ENCODE results near the gene INVS.
"Not testable (repeated sequence)": the region's sequence is repeated elsewhere in the genome, so short reads cannot be mapped to it uniquely, and the experiment has no call there.

The INVS gene

GRCh38 chr9:100066539-100066938 lies 32.5 kb upstream of the INVS start:
- H3K36me3 ChIP-seq (ENCODE audit: control insufficient read depth, insufficient read depth, low read length) = no peaks in the 10 kb centered on the region
- H3K9ac ChIP-seq (ENCODE audit: low read depth, low read length) = no peak overlapping the region
- no peaks in the 10 kb centered on the region for H3K27me3 ChIP-seq (ENCODE audit: control insufficient read depth, insufficient read depth, low read length)
- H3K4me3 ChIP-seq (ENCODE audit: low read depth, low read length) = no peak overlapping the region
- H3K4me1 ChIP-seq (ENCODE audit: control insufficient read depth, insufficient read depth, low read length) = peaks cover 12% of the 10 kb centered on the region
- no peak overlapping the region for H3K27ac ChIP-seq (ENCODE audit: low read depth, low read length)
- H3K9me3 ChIP-seq (ENCODE audit: control insufficient read depth, insufficient read depth, low read length) = no peaks in the 10 kb centered on the region

- H3K4me3 ChIP-seq (ENCODE audit: low read depth, low read length); H3K27me3 ChIP-seq (ENCODE audit: control insufficient read depth, insufficient read depth, low read length); H3K27ac ChIP-seq (ENCODE audit: low read depth, low read length); H3K36me3 ChIP-seq (ENCODE audit: control insufficient read depth, insufficient read depth, low read length); H3K9me3 ChIP-seq (ENCODE audit: control insufficient read depth, insufficient read depth, low read length); H3K9ac ChIP-seq (ENCODE audit: low read depth, low read length): not testable (repeated sequence)
- H3K4me1 ChIP-seq (ENCODE audit: control insufficient read depth, insufficient read depth, low read length) = peaks cover 12% of the 10 kb centered on the region
These were observed 31.1 kb upstream of the INVS start for GRCh38 chr9:100067990-100068389.

DNA sequence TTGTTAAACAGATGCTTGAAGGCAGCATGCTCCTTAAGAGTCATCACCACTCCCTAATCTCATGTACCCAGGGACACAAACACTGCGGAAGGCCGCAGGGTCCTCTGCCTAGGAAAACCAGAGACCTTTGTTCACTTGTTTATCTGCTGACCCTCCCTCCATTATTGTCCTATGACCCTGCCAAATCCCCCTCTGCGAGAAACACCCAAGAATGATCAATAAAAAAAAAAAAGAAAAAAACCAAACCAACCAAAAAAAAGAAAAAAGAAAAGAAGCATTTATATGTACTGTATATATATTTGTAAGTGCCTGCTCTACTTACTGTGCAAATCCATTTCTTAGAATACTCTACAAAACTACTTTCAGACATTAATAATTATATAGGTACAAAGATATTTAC lies 30.0 kb upstream of the INVS start:
- H3K9me3 ChIP-seq (ENCODE audit: control insufficient read depth, insufficient read depth, low read length); H3K4me1 ChIP-seq (ENCODE audit: control insufficient read depth, insufficient read depth, low read length); H3K4me3 ChIP-seq (ENCODE audit: low read depth, low read length); H3K27me3 ChIP-seq (ENCODE audit: control insufficient read depth, insufficient read depth, low read length); H3K9ac ChIP-seq (ENCODE audit: low read depth, low read length); H3K36me3 ChIP-seq (ENCODE audit: control insufficient read depth, insufficient read depth, low read length); H3K27ac ChIP-seq (ENCODE audit: low read depth, low read length): not testable (repeated sequence)

DNA sequence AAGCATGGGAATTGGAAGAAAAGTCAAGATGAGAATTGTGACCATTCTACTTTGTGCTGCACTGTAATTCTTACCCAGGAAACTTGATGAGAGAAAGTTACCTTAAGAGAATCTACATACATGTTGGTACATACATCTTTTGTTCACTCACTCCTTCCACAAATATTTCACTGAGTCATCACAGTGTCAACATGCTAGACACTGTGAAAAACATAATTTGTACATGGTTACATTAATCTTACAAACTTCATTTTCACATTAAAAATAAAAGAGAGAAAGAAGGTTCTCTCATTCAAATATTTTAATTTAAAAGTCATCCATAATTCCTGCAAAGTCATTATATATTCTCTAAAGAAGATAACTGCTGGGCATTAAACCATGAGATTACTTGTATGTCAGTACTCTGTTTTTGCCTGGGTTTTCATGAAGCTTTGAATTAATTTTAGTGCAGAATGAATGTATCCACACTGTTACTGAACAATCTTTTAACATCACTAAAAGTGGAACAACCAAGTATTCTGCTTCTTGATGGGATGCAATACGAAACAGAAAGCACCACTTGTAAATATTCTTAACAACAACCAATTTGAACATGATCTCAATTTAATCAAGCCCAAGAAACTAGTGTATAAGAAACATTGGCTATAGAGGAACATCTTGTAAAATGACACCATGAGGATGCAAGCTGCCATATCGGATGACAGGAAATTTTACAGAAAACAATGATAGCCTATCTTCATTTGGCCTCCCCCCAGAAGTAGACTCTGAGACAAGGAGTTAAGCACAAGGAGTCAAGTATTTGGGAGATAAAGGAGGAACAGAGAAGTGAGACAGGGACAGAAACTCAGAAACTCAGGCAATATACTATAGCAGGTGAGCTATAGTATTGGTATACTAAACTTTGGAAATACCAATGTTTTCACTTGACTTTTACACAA lies 28.7 kb upstream of the INVS start:
- no peaks in the 10 kb centered on the region for H3K36me3 ChIP-seq (ENCODE audit: control insufficient read depth, insufficient read depth, low read length)
- no peak overlapping the region for H3K4me3 ChIP-seq (ENCODE audit: low read depth, low read length)
- no peaks in the 10 kb centered on the region for H3K9me3 ChIP-seq (ENCODE audit: control insufficient read depth, insufficient read depth, low read length)
- no peak overlapping the region for H3K9ac ChIP-seq (ENCODE audit: low read depth, low read length)
- no peaks in the 10 kb centered on the region for H3K4me1 ChIP-seq (ENCODE audit: control insufficient read depth, insufficient read depth, low read length)
- no peak overlapping the region for H3K27ac ChIP-seq (ENCODE audit: low read depth, low read length)
- no peaks in the 10 kb centered on the region for H3K27me3 ChIP-seq (ENCODE audit: control insufficient read depth, insufficient read depth, low read length)

DNA sequence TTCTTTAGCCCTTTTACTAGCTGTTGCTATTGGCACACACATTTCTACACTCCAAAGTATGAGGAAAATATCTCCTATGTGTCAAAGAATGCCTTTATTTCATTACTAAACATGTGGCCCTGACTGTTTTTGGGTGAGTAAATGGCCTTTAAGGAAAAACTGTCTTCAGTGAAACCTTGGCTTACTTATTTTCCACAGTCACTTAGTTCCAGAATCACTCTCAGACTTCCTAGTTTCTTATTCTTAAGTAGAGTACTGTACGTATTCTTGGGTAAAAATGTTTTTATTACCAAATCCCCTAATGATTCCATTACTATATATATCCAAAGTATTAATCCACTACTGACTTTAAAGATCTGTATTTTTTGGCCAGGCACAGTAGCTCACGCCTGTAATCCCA lies 27.8 kb upstream of the INVS start:
- H3K9me3 ChIP-seq (ENCODE audit: control insufficient read depth, insufficient read depth, low read length) = no peaks in the 10 kb centered on the region
- no peak overlapping the region for H3K4me3 ChIP-seq (ENCODE audit: low read depth, low read length)
- H3K36me3 ChIP-seq (ENCODE audit: control insufficient read depth, insufficient read depth, low read length) = no peaks in the 10 kb centered on the region
- H3K9ac ChIP-seq (ENCODE audit: low read depth, low read length) = no peak overlapping the region
- no peaks in the 10 kb centered on the region for H3K27me3 ChIP-seq (ENCODE audit: control insufficient read depth, insufficient read depth, low read length)
- H3K4me1 ChIP-seq (ENCODE audit: control insufficient read depth, insufficient read depth, low read length) = no peaks in the 10 kb centered on the region
- H3K27ac ChIP-seq (ENCODE audit: low read depth, low read length) = no peak overlapping the region

- Histone ChIP-seq H3K27me3 (ENCODE audit: control insufficient read depth, insufficient read depth, low read length) (no peaks in the 10 kb centered on the region), H3K4me3 (ENCODE audit: low read depth, low read length) (no peak overlapping the region), H3K9ac (ENCODE audit: low read depth, low read length) (no peak overlapping the region), H3K9me3 (ENCODE audit: control insufficient read depth, insufficient read depth, low read length) (no peaks in the 10 kb centered on the region), H3K4me1 (ENCODE audit: control insufficient read depth, insufficient read depth, low read length) (no peaks in the 10 kb centered on the region), H3K36me3 (ENCODE audit: control insufficient read depth, insufficient read depth, low read length) (no peaks in the 10 kb centered on the region), H3K27ac (ENCODE audit: low read depth, low read length) (no peak overlapping the region)
These were observed 26.2 kb upstream of the INVS start for GRCh38 chr9:100072805-100073204.

GRCh38 chr9:100074093-100074492 lies 24.9 kb upstream of the INVS start:
- Histone ChIP-seq H3K27me3 (ENCODE audit: control insufficient read depth, insufficient read depth, low read length) (no peaks in the 10 kb centered on the region), H3K27ac (ENCODE audit: low read depth, low read length) (no peak overlapping the region), H3K36me3 (ENCODE audit: control insufficient read depth, insufficient read depth, low read length) (no peaks in the 10 kb centered on the region), H3K4me3 (ENCODE audit: low read depth, low read length) (no peak overlapping the region), H3K9ac (ENCODE audit: low read depth, low read length) (no peak overlapping the region), H3K4me1 (ENCODE audit: control insufficient read depth, insufficient read depth, low read length) (no peaks in the 10 kb centered on the region), H3K9me3 (ENCODE audit: control insufficient read depth, insufficient read depth, low read length) (no peaks in the 10 kb centered on the region)

GRCh38 chr9:100074989-100075388 lies 24.1 kb upstream of the INVS start:
- no peaks in the 10 kb centered on the region for H3K36me3 ChIP-seq (ENCODE audit: control insufficient read depth, insufficient read depth, low read length)
- H3K4me1 ChIP-seq (ENCODE audit: control insufficient read depth, insufficient read depth, low read length) = 0 out of 2 replicates have a peak, but pooled peaks cover 1% of the 10 kb centered on the region
- H3K4me3 ChIP-seq (ENCODE audit: low read depth, low read length) = no peak overlapping the region
- no peaks in the 10 kb centered on the region for H3K9me3 ChIP-seq (ENCODE audit: control insufficient read depth, insufficient read depth, low read length)
- no peak overlapping the region for H3K27ac ChIP-seq (ENCODE audit: low read depth, low read length)
- no peaks in the 10 kb centered on the region for H3K27me3 ChIP-seq (ENCODE audit: control insufficient read depth, insufficient read depth, low read length)
- H3K9ac ChIP-seq (ENCODE audit: low read depth, low read length) = no peak overlapping the region

- not testable (repeated sequence) for H3K27me3 ChIP-seq (ENCODE audit: control insufficient read depth, insufficient read depth, low read length); H3K4me1 ChIP-seq (ENCODE audit: control insufficient read depth, insufficient read depth, low read length); H3K27ac ChIP-seq (ENCODE audit: low read depth, low read length); H3K9me3 ChIP-seq (ENCODE audit: control insufficient read depth, insufficient read depth, low read length); H3K9ac ChIP-seq (ENCODE audit: low read depth, low read length); H3K4me3 ChIP-seq (ENCODE audit: low read depth, low read length); H3K36me3 ChIP-seq (ENCODE audit: control insufficient read depth, insufficient read depth, low read length)
These were observed 22.8 kb upstream of the INVS start for GRCh38 chr9:100076256-100076655.

DNA sequence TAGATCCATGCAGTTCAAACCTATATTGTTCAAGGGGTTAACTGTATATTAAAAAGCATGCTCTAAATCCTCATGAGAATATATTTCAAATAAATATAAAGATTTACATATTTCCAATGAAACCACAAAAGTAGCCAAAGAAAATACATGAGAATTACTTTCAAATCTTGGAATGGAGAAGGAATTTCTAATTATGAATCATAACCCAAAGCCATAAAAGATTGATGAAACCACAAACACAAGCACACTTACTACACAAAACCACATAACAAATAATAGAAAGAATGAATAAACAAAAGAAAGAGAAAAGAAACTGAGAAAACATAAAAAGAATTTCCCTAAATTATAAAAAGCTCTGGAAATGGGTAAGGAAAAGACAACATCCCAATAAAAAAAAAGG lies 16.3 kb upstream of the INVS start:
- no peak overlapping the region for H3K4me3 ChIP-seq (ENCODE audit: low read depth, low read length)
- no peaks in the 10 kb centered on the region for H3K9me3 ChIP-seq (ENCODE audit: control insufficient read depth, insufficient read depth, low read length)
- H3K4me1 ChIP-seq (ENCODE audit: control insufficient read depth, insufficient read depth, low read length) = peaks cover 34% of the 10 kb centered on the region
- no peak overlapping the region for H3K9ac ChIP-seq (ENCODE audit: low read depth, low read length)
- H3K36me3 ChIP-seq (ENCODE audit: control insufficient read depth, insufficient read depth, low read length) = no peaks in the 10 kb centered on the region
- H3K27ac ChIP-seq (ENCODE audit: low read depth, low read length) = no peak overlapping the region
- no peaks in the 10 kb centered on the region for H3K27me3 ChIP-seq (ENCODE audit: control insufficient read depth, insufficient read depth, low read length)

DNA sequence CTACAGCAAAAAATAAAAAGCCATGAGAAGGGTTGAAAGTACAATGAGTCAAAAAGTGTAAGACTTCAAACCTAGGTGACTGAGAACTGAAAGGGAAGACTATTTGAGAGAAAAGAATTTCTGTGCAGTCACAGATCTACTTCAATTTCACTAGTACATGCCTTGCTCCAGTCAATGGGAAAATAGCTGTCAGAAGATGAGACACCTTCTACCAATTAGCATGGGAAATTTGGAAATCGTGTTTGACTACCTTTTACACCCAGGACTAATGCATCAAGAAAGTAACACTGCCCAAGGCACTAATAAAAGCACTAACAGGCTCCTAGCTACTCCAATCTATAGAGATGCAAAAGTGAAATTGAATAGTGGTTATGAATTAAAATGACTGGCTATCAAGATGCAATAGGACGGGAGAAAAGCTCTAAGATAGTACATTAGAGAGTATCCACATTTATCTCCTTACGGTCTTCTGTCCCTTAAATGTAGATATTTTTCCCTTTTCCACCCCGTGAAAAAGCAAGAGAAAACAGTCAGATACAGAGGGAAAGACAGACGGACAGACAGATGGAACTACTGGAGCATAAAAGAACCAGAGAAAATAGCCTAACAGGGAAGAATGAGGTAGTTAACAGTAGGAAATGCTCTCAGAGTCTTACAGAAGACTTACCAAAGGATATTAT lies 15.5 kb upstream of the INVS start:
- H3K4me3 ChIP-seq (ENCODE audit: low read depth, low read length) = no peak overlapping the region
- no peak overlapping the region for H3K27ac ChIP-seq (ENCODE audit: low read depth, low read length)
- no peaks in the 10 kb centered on the region for H3K36me3 ChIP-seq (ENCODE audit: control insufficient read depth, insufficient read depth, low read length)
- no peak overlapping the region for H3K9ac ChIP-seq (ENCODE audit: low read depth, low read length)
- H3K27me3 ChIP-seq (ENCODE audit: control insufficient read depth, insufficient read depth, low read length) = no peaks in the 10 kb centered on the region
- H3K4me1 ChIP-seq (ENCODE audit: control insufficient read depth, insufficient read depth, low read length) = peaks cover 34% of the 10 kb centered on the region
- no peaks in the 10 kb centered on the region for H3K9me3 ChIP-seq (ENCODE audit: control insufficient read depth, insufficient read depth, low read length)
